DMS153 treated with DMSO at 0.1 percent for 48 hours (cell line): Measurements from ENCODE around the gene MIER3.

Experiments used
- DNase-seq: peaks from one replicate; lab custom pipeline; 2025; ENCODE audit not compliant: unreplicated experiment; lab: John Stamatoyannopoulos, UW

The MIER3 gene

GRCh38 chr5:56900395-56900794 is 51.5 kb downstream of the MIER3 start:
- DNase-seq = no peak

DNA sequence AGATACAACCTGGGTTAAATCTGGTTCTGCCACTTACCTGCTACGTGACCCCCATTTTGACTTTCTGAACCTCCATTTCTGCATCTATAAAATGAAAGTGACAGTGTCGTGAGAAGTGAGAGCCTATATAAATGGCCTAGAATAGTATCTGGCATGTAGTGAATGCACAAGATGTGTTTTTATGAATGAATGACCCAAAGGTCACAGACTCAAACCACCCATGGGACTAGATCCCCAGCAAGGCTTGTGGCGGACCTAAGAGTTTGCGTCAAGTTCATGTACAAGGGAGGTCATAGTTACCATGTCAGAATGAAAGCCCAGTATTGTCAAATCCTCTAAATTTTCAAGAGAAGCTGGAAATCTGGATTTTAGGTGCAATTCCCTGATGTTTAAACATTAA is 53.7 kb downstream of the MIER3 start:
- no peak for DNase-seq

GRCh38 chr5:56896763-56897162 is 55.2 kb downstream of the MIER3 start:
- DNase-seq = no peak

DNA sequence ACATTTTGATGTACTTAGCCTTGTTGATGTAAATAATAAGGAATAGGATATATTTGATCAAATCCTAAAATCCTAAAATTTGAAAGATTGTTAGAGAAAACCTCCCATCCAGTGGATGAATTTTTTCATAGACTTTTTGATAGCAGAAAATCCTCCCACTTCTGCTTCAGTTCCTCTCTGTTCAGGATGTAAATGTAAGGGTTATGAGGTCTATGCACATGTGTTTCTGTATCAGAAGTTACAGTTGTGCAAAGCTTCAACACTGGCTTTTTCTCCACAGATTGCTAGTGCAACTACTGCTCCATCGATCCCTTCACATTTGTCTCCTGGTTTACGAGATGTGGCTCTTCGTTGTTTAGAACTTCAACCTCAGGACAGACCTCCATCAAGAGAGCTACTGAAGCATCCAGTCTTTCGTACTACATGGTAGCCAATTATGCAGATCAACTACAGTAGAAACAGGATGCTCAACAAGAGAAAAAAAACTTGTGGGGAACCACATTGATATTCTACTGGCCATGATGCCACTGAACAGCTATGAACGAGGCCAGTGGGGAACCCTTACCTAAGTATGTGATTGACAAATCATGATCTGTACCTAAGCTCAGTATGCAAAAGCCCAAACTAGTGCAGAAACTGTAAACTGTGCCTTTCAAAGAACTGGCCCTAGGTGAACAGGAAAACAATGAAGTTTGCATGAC is 58.5 kb downstream of the MIER3 start:
- DNase-seq = no peak

DNA sequence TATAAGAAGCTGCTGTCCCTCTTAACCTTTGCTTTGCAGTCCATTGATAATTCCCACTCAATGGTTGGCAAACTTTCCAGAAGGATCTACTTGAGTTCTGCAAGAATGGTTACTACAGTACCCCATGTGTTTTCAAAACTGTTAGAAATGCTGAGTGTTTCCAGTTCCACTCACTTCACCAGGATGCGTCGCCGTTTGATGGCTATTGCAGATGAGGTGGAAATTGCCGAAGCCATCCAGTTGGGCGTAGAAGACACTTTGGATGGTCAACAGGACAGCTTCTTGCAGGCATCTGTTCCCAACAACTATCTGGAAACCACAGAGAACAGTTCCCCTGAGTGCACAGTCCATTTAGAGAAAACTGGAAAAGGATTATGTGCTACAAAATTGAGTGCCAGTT is 70.4 kb downstream of the MIER3 start:
- no peak for DNase-seq

- DNase-seq = no peak
Measured at GRCh38 chr5:56876327-56876726, 75.6 kb downstream of the MIER3 start.

GRCh38 chr5:56873056-56873455 is 78.9 kb downstream of the MIER3 start:
- no peak for DNase-seq

DNA sequence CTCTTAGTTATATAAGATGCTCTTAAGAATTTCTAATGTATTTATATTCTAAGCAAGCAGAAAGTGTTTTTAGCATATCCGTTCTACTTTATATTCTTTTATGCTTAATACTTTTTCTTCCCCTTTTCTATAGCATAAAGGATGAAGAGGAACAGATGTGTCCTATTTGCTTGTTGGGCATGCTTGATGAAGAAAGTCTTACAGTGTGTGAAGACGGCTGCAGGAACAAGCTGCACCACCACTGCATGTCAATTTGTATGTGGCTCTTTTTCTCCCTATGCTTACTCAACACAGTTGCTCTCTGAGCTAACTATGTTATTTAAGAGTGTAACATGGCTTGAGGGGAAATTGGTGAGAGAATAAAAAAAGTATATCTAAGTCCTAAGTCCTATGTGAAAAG is 80.1 kb downstream of the MIER3 start:
- no peak for DNase-seq
